ENCODE data around the gene RPL36. TPM values are rescaled to one million over a fixed set of nuclear protein-coding genes. Genes with fewer than 3 reads are reported as not detected.
"Not testable (repeated sequence)": the region's sequence is repeated elsewhere in the genome, so short reads cannot be mapped to it uniquely, and the experiment has no call there.

RPL36 gene
- polyA plus RNA-seq, 10 donors: 814 to 1,432 (median 1,156) TPM

GRCh38 chr19:5686647-5687359 lies 3.3 kb upstream of the RPL36 start:
- DNase-seq: peak; percentile 91 to 96 (median 94)

GRCh38 chr19:5687360-5688198 lies 2.5 kb upstream of the RPL36 start:
- DNase-seq: no peak

- not testable (repeated sequence) for DNase-seq
Measured at GRCh38 chr19:5688262-5688881, 1.7 kb upstream of the RPL36 start.

DNA sequence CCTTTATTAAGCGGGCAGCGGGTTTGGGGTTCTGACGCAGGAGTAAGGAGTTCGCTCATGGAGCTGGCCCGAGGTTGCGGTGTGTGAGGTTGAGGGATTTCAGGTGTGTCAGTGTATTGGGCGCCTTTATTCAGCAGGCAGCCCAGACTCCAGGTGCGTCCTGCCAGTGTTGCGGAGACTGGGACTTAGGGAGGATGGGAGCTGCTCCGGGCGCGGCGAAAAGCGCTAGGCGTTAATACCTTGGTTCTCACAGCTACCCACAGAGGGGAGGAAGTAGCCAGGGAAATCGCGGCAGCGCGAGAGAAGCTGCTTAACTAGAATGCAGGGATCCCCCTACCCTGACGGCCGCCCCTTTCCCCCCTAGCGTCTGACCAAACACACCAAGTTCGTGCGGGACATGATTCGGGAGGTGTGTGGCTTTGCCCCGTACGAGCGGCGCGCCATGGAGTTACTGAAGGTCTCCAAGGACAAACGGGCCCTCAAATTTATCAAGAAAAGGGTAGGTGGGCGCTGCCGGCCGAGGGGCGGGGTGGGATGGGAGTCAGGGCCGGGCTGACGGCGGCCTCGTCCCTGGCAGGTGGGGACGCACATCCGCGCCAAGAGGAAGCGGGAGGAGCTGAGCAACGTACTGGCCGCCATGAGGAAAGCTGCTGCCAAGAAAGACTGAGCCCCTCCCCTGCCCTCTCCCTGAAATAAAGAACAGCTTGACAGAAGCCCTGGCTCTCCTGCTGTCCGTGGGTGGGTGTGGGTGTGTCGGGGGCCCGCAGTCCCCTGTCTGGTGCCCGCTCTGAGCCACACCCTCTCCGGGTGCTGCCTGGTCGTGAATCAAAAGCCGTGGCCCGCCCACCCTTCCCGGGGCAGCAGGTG lies 1.1 kb downstream of the RPL36 start:
- peak; percentile 38 to 85 (median 67) for DNase-seq

DNA sequence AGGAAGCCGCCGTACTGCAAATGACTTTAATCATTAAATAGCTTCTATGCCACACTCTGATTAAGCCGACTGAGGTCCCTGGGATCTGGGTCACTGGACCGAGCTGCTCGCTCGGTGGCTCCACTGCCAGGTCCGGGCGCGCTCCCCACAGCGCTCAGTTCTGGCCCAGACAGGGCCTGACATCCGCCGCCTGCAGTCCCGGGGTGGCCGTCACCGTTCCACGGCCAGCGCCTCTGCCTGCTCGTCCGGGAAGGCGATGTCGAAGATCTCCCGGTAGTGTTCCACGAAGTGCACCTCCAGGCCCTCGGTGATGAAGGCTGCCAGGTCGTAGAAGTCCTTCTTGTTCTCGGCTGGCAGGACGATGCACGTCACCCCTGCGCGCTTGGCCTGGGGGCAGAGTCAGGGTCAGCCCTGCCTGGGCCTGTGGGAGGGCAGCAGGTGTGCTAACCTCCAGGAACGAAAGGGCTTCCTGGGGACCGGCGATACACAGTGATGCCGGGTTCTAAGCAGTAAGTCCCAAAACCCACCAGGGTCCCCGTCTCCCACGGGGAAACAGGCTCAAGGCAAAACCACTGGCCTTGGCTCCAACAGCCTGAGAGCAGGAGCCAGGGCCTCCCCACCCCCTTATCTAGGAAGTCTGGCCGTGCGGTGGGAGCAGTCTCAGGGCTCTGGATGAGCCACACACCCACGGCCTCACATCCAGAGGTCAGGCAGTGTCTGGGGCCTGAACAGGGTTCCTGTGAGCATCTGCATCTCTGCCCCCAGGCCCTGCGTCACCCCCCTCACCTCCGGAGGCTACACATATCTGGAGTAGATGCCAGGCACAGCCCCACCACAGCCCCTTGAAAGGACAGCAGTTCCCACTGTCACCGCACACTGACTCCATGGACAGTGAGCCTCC lies 2.0 kb downstream of the RPL36 start:
- DNase-seq: no peak

GRCh38 chr19:5692723-5693194 lies 2.7 kb downstream of the RPL36 start:
- DNase-seq: no peak

DNA sequence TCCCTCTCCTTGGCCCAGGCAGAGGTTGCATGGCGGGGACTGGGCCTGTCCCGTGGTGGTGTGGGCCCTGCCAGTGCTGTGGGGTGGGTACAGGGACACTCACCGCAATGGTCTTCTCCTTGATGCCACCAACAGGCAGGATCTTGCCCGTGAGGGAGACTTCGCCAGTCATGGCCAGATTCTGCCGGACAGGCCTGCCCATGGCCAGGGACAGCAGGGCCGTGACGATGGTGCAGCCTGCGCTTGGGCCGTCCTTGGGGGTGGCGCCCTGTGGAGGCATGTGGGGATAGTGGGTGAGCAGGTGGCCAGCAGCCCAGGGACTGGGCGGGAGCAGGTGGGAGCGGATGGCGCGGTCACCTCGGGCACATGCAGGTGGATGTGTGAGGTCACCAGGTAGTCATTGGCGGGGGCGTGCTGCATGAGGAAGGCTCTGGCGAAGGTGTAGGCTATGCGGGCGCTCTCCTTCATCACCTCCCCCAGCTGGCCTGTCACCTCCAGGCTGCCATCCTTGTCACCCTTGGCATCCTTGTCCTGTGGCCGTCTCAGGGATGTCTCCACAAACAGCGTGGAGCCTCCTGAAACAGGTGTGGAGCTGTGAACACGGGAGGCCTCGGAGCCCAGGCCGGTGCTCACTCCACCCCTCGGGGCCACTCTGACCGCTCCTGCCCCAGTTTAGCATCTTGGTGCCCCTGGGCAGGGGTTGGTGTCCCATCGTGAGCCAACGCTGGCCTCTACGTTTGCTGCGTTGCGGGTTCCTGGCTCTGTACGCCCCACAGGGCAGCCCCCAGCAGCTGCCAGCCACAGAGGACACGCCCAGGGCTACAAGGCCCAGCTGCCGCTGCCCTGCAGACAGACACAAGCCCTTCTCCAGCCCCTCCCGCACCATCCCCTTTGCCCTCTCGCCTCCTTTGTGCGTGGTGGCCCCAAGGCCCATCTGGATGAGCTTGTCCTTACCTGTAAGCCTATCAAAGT lies 3.4 kb downstream of the RPL36 start:
- DNase-seq: peak in 1 of 3 donors; percentile 52

GRCh38 chr19:5694167-5694955 lies 4.3 kb downstream of the RPL36 start:
- DNase-seq: no peak

DNA sequence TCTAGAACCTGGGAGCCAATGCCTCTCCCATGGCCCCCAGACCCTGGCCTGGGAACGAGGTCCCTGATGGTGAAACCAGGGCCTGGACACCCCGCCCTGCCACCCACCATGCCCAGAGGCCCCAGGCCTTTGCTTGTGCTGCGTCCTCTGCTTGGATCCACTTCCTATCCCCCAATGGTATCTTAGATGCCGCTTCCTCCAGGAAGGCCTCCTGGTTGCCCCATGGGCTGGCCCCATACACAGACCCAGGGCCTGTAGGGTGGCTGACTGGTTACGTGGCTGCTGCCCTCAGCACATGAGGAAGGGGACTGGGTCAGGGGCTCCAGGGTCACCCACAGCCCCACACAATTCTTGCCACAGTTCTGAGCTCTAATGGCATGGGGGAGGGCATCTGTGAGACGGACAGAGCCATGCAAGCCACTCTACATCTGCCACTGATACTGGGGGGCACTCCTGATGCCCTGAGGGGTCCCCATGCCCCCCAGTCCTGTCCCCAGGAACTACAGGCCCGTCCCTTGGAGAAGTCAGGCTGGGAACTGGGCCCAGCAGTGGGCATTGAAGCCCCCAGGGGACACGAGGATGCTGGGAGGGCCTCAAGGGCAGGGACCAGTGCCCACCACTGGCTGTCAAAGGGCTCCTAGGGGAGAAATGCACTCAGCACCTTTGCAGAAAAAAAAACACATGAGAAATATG lies 5.0 kb downstream of the RPL36 start:
- DNase-seq: no peak

DNA sequence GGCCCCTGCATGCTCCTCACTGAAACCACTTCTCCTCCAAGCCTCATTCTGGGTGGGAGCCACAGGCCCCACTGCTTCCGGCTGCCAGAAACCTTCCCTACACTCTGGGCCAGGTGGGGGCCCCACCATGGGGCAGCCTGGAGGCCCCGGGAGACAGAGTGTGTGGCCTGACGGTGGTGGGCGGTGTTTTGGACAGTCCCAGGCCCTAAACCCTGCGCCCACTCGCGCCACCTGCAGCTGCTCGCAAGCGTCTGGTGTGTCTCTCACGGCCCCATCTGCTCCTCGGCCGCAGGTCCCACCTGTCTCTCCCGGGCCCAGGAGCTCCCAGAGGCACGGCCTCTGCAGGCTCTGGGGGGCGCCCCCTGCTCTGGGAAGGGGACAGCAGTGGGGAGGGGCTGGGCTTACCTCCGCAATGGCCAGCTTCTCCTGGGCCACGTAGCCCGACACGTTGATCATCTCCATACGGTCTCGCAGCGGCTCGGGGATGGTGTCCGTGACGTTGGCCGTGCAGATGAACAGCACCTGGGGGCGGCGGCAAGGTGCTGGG lies 5.6 kb downstream of the RPL36 start:
- DNase-seq: peak in 1 of 3 donors; percentile 29

DNA sequence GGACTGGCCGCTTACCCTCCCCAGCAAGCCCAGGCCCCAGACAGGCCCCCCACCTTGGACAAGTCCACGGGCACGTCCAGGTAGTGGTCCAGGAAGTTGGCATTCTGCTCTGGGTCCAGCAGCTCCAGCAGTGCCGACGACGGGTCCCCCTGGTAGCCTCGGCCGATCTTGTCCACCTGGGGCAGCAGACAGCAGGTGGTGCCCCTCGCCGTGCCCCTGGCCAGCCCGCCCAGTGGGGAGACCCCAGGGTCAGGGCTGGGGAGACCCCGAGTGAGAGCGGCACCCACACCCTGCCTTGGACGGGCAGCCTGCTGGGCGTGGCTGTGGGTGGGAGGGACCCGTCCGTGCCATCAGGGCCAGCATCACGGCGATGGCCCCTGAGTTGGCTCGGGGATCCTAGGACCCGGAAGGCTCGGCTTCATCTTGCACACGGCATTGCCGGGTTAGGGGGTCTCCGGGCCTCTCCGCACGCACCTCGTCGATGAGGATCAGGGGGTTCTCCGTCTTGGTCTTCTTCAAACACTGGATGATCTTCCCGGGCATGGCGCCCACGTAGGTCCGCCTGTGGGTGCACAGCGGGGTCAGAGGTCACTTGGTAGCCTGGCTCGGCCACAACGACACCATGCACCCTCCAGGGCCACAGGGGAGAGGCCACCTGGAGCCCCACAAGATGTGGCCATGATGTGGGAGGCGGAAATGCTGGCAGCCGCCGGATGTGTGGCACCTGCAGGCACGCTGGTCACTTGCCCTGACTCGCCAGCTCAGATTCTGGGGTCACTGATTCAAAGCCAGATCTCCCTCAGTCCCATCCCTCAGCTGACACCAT lies 6.3 kb downstream of the RPL36 start:
- DNase-seq: no peak

DNA sequence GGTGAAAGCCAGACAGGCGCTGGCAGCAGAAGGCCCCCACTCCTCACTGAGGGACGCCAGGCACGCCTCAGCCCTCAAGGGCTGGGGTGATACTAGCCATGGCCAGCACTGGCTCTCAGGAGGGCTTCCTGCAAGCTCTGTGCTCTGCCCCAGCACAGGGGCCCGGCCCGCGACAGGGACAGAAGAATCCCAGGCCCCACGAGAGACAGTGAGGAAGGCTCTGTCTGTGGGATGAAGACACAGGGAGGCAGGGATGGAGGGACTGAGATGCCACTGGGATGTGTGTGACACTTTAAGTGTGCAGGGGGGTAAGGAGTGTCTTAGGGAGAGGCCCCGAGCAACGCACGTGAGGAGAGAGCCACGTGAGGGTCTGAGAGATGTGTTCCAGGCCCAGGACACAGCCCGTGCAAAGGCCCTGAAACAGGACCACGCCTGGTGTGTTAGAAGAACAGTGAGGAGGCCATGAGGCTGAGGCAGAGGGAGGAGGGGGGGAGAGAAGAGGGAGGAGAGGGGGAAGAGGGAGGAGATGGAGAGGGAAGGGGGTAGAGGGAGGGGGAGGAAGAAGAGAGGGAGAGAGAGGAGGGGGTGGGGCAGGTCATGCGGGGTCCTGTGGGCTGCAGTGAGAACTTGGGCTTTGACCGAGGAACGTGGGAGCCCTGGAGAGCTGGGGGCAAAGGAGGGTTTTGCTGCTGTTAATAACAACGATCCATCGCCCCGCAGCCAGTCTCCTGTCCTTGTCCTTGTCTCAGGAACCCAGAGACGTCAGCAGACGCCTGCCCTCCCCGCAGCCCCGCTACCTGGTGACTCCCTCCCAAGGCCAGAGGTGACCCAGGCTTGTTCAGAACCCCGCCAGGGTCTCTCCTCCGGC lies 7.2 kb downstream of the RPL36 start:
- DNase-seq: peak in 1 of 3 donors; percentile 7

DNA sequence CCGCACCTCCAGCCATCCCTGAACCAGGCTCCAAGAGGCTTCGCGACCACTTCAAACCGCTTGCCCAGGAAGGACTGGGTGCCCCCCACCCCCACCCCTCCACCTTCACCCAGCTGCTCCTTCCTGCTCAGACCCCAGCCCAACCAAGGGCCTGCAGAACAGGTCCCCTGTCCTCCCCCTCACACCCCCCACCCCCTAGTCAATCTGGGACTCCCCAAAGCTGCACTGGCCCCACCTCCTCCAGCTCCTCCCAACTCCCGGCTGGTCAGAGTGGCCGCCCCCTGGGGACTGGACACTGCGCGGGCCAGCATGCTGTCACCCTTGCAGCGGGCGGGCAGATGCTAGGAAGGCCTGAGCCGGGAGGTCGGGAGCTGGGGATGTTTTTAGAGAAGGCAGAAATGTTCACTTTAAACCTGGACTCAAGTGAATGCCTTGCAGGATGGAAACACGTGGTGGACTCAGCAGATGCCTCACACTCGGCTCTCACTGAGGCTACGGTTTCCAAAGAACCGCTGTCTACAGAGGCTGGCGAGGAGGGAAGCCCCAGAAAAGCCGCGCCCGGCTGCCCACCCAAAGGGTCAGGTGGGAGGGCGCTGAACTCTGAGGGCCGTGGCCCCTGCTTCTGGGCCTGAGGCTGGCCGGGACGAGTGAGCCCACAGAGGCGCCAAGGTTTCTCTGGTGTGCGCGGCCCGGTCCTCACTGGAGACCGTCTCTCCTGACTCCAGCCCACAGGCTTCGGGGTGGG lies 8.0 kb downstream of the RPL36 start:
- no peak for DNase-seq

DNA sequence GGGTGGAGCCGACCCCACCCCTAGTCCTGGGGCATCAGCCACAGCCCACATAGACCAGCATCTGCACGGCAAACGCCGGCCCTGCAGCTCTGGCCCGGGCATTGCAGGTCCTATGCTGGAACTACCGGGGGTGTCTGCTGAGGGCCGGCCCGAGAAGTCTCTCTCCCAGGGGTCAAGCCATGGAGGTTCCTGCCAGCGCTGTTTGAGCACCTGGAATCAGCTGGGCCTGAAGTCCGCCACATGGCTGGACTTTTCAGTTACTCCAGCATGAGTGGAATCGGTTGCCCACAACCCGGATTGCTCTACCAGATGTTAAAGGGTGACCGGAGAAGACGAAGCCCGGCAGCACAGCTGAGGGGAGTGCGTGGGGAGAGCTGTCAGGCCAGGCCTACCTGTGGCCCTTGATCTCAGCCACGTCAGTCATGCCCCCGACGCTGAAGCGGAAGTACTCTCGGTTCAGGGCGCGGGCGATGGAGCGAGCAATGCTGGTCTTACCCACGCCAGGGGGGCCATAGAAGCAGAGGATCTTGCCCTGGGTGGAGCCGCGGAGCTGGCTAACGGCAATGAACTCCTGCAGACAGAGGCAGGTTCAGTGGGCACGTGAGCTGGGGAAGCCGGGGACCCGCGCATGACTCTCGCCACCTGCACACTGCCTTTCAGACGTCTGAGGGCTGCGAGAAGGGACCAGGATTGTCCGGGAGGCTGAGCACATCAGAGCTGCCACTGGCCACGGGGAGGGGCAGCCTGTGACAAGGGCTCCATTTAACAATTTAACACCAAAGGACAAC lies 8.7 kb downstream of the RPL36 start:
- DNase-seq: no peak

All from muscle of back (tissue), 11 donors.